Activated CD4-positive, alpha-beta memory T cell treated with anti-CD3 and anti-CD28 coated beads, Interleukin-2, amount 10 ng/mL, durations not matched to agents 7 days and 5 days (primary cell): Measurements from ENCODE around the gene UNC79. TPM values are rescaled to one million over a fixed set of nuclear protein-coding genes. Genes with fewer than 3 reads are reported as not detected.
"Not testable (repeated sequence)": the region's sequence is repeated elsewhere in the genome, so short reads cannot be mapped to it uniquely, and the experiment has no call there.

Source experiments
- CTCF ChIA-PET: fragments of 350-600 bp; sonication (Branson Sonifier 250); formaldehyde crosslinking; loops from one replicate; lab custom pipeline; 2021; ENCODE audit warnings: antibody characterized with exemption, inconsistent platforms; lab: Charles Lee
- POLR2A ChIA-PET: fragments of 350-600 bp; sonication (Branson Sonifier 250); formaldehyde crosslinking; loops from one replicate; lab custom pipeline; 2021; ENCODE audit warnings: antibody characterized with exemption; lab: Charles Lee
- DNase-seq: peaks from one replicate; pipeline ENCODE4 v3.0.0-alpha.2; 2020
- H3K27ac Mint-ChIP-seq: one replicate; pipeline ENCODE4 v1.8.0; 2021; ENCODE audit warnings: mild to moderate bottlenecking, mixed read lengths
- H3K27me3 Mint-ChIP-seq: one replicate; pipeline ENCODE4 v1.8.0; 2021; ENCODE audit warnings: mixed read lengths
- H3K36me3 Mint-ChIP-seq: one replicate; pipeline ENCODE4 v1.8.0; 2021; ENCODE audit warnings: low read depth, mixed read lengths
- H3K4me1 Mint-ChIP-seq: one replicate; pipeline ENCODE4 v1.8.0; 2021; ENCODE audit warnings: mixed read lengths
- H3K4me3 Mint-ChIP-seq: one replicate; pipeline ENCODE4 v1.8.0; 2021; ENCODE audit warnings: mild to moderate bottlenecking, mixed read lengths
- H3K9me3 Mint-ChIP-seq: one replicate; pipeline ENCODE4 v1.8.0; 2021; ENCODE audit warnings: mixed read lengths
- total RNA-seq, 2 experiments: library from RNA; stranded (reverse); gene quantifications; one replicate each; pipeline ENCODE4 v1.2.3, GENCODE V29; 2021

Gene UNC79
- total RNA-seq, 2 experiments from 2014 or later = 0.03 TPM; not detected in 1

DNA sequence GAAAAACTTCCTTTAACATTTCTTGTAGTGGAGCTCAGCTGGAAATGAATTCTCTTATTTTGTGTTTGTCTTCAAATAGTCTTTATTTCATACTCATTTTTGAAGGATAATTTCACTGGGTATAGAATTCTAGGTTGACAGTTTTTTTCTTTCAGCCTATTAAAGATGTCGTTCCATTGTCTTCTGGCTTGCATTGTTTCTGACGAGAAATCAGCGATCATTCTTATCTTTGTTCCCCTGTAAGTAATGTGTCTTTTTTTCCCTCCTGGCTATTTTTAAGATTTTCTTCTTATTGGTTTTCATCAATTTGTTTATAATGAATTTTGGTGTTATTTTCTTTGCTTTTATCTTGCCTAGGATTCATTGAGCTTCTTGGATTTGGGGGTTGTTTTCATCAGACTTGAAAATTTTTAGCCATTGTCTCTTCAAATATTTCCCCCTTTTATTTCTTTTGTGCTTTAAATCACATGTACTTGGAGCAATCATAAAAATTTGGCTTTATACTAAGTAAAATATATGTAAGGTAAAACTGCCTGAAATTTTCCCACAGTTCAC is 89.4 kb downstream of the UNC79 start:
- Mint-ChIP-seq H3K27me3 (peaks cover under 1% of the 10 kb centered on the region), H3K27ac (no peak overlapping the region), H3K9me3 (peaks cover 17% of the 10 kb centered on the region), H3K4me3 (no peak overlapping the region), H3K4me1 (no peaks in the 10 kb centered on the region), H3K36me3 (peaks cover 3% of the 10 kb centered on the region)
- CTCF ChIA-PET = no interaction called here
- POLR2A ChIA-PET = no interaction called here
- no peak for DNase-seq

DNA sequence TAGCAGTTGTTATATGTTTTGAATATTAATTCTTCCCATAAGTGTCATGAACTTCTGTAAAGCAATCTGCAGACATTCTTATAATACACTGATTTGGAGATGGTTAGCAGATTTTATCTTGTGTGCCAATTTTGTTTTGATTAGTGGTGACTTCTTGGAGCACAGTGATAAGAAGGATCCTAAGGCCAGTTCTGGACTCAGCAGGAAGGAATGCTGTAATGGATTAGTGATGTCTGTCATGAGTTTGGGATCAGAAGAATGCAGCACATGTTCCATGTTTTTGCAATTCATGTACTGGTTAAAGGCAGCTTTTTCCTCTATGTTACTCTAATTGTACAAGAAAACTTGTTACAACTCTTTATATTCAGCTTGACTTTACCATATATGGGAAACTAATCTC is 91.5 kb downstream of the UNC79 start:
- Mint-ChIP-seq H3K4me3 (no peak overlapping the region), H3K36me3 (peaks cover 3% of the 10 kb centered on the region), H3K27me3 (no peaks in the 10 kb centered on the region), H3K4me1 (no peaks in the 10 kb centered on the region), H3K27ac (no peak overlapping the region), H3K9me3 (peaks cover 17% of the 10 kb centered on the region)
- ChIA-PET POLR2A (no interaction called here), CTCF (no interaction called here)
- DNase-seq = no peak

DNA sequence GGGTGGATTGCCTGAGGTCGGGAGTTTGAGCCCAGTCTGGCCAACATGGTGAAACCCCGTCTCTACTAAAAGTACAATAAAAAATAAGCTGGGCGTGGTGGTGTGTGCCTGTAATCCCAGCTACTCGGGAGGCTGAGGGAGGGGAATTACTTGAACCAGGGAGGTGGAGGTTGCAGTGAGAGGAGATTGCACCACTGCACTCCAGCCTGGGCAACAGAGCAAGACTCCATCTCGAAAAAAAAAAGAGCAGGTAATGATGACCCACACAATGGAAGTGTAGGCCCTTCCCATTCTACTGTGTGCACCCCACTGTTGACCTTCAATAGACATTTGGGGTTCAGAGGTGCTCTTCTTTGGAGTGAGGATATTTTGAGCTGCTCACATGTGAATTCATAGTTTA is 94.5 kb downstream of the UNC79 start:
- H3K4me1 Mint-ChIP-seq, DNase-seq, CTCF ChIA-PET, H3K36me3 Mint-ChIP-seq, H3K27ac Mint-ChIP-seq, POLR2A ChIA-PET, H3K4me3 Mint-ChIP-seq, H3K27me3 Mint-ChIP-seq: not testable (repeated sequence)
- peaks cover 12% of the 10 kb centered on the region for H3K9me3 Mint-ChIP-seq

DNA sequence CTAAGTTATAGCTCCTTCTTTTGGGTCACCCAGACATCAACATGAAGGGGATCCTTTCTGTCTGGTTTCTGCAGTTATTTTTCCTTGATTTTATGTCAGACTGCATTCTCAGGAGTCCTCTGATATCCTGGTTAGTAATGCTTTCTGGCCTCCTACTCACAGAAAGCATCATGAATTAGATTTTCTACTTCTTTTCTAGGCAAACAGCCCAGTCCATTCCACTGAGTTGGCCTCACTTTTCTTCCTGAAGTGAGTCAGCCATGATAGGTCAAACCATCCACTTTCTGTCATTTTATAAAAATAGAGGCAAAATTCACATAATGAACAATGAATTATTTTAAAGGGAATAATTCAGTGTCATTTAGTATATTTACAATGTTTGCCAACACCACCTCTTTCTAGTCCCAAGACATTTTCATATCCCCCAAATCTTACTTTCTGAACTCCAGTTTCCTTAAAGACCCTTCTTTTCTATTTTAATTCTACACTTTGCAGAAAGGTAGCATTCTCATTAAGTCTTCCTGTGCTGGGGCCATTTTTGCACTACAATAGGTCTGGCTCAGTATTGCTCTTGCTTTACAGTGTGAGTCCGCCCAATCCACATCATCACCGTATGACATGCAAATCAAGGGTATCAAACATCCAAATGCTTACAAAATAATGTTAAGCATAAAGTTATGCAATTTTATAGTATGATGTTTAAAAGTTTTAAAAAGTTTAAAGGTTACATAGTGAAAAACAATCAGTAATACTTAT is 95.1 kb downstream of the UNC79 start:
- Mint-ChIP-seq H3K27me3 (no peaks in the 10 kb centered on the region), H3K4me1 (no peaks in the 10 kb centered on the region), H3K9me3 (peaks cover 6% of the 10 kb centered on the region), H3K27ac (no peak overlapping the region), H3K36me3 (peaks cover 3% of the 10 kb centered on the region), H3K4me3 (no peak overlapping the region)
- CTCF ChIA-PET = no interaction called here
- POLR2A ChIA-PET = no interaction called here
- DNase-seq = no peak

DNA sequence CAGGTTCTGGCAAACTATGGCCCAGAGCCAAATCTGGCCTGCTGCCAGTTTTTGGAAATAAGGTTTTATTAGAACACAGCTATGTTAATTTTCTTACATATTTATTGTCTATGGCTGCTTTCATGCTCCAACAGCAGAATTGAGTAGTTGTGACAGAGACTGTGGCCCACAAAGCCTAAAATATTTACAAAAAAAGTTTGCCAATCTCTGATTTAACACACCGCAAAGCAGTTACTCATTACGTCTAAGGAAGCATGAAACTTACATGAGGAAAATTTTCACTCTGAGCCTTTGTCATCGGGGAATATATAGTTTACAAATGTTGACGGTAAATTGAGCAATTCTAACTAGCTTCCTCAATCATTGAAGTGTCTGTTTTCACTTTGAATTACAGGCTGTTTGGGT is 96.5 kb downstream of the UNC79 start:
- POLR2A ChIA-PET = no interaction called here
- no peak for DNase-seq
- no peaks in the 10 kb centered on the region for H3K36me3 Mint-ChIP-seq
- CTCF ChIA-PET = no interaction called here
- H3K9me3 Mint-ChIP-seq = no peaks in the 10 kb centered on the region
- no peak overlapping the region for H3K4me3 Mint-ChIP-seq
- no peaks in the 10 kb centered on the region for H3K27me3 Mint-ChIP-seq
- no peak overlapping the region for H3K27ac Mint-ChIP-seq
- no peaks in the 10 kb centered on the region for H3K4me1 Mint-ChIP-seq

DNA sequence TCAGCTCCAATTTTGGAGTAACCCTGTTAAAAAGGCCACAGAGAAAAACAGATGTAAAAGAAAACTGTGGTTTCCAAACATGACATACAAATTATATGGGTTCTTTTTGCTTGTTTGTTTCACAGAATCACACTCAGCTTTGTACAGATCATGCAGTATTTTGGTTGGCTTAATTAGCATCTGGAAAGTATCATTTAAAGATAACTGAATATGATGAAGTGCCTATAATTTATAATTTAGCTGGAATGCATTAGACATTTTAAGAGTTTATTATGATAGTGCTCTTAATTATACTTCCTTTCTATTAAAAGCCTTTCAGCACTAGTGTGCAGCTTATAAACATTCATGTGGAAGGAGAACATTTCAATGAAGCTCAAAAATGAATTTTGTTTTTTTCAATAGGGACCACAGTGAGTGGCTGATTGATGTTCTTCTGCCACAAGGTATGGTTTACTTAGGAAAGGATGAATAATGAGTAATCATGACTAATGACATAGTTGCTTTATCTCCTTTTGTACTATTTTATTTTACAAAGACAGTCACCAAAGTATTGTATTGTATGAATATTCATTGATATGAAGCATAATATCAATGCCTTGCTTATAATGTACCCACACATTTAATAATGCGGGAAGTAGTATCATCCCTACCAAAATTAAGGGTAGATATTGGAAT is 98.3 kb downstream of the UNC79 start:
- ChIA-PET POLR2A (no interaction called here), CTCF (no interaction called here)
- H3K4me3 Mint-ChIP-seq = no peak overlapping the region
- H3K9me3 Mint-ChIP-seq = no peaks in the 10 kb centered on the region
- no peak overlapping the region for H3K27ac Mint-ChIP-seq
- no peak for DNase-seq
- no peaks in the 10 kb centered on the region for H3K36me3 Mint-ChIP-seq
- H3K27me3 Mint-ChIP-seq = peaks cover 7% of the 10 kb centered on the region
- H3K4me1 Mint-ChIP-seq = no peaks in the 10 kb centered on the region

DNA sequence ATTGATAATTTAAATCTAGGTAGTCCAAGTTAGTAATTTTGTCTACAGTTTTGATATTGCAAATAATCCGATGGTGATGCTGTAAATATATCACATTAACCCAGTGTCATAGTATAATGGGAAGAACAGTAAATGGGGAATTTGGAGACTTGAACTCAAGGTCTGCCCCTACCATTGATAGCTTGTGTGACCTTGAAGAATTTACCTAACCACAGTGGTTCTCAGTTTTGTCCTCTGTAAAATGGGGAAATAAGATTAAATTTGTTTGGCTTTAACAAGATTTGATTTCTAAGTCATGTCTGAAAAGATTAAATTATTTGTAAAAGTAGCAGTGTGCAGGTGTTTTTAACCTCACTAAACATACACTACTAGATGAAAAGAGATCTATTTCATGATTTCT is 100.9 kb downstream of the UNC79 start:
- Mint-ChIP-seq H3K27ac (no peak overlapping the region), H3K27me3 (peaks cover 11% of the 10 kb centered on the region), H3K36me3 (no peaks in the 10 kb centered on the region), H3K9me3 (no peaks in the 10 kb centered on the region), H3K4me3 (no peak overlapping the region), H3K4me1 (no peaks in the 10 kb centered on the region)
- ChIA-PET POLR2A (no interaction called here), CTCF (no interaction called here)
- DNase-seq = no peak

DNA sequence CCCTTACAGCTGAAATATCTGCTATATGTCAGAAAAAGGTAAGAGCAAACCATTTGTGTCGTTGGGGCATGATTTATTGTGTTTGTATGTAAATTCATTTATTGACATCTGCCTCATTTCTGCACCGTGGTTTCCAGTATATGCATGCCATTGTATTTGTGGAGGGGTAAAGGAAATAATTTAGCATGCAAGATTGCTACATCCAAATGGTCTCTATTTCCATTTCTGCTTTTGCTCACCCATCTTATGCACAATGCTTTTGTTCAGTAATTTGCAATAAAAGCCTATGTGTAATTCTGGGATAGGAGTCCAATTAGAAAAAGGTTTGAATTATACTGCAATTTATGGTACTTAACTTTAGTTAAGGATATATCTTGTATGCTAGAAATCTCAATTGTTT is 101.8 kb downstream of the UNC79 start:
- no peak for DNase-seq
- peaks cover 11% of the 10 kb centered on the region for H3K27me3 Mint-ChIP-seq
- no peaks in the 10 kb centered on the region for H3K9me3 Mint-ChIP-seq
- no peak overlapping the region for H3K4me3 Mint-ChIP-seq
- POLR2A ChIA-PET = no interaction called here
- H3K36me3 Mint-ChIP-seq = no peaks in the 10 kb centered on the region
- no peak overlapping the region for H3K27ac Mint-ChIP-seq
- H3K4me1 Mint-ChIP-seq = no peaks in the 10 kb centered on the region
- CTCF ChIA-PET = no interaction called here

DNA sequence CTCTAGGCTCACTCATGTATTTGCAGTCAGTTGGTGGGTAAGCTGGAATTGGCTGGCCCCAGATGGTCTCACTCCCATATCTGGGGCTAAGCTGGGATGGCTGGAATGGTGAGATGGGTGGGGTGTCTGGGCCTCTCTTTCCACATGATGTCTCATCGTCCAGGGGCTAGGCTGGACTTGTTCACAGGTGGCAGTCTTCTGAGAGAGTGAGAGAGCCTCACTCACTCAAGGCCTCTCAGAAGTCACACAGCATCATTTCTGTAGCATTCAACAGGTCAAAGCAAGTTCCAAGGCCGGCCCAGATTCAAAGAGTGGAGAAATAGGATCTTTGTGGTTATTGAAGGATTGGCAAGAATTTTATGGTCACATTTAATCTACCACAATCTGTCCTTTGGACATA is 102.7 kb downstream of the UNC79 start:
- DNase-seq = no peak
- ChIA-PET CTCF (no interaction called here), POLR2A (no interaction called here)
- no peak overlapping the region for H3K27ac Mint-ChIP-seq
- no peaks in the 10 kb centered on the region for H3K9me3 Mint-ChIP-seq
- no peaks in the 10 kb centered on the region for H3K36me3 Mint-ChIP-seq
- H3K4me3 Mint-ChIP-seq = no peak overlapping the region
- H3K4me1 Mint-ChIP-seq = no peaks in the 10 kb centered on the region
- H3K27me3 Mint-ChIP-seq = peaks cover 11% of the 10 kb centered on the region

DNA sequence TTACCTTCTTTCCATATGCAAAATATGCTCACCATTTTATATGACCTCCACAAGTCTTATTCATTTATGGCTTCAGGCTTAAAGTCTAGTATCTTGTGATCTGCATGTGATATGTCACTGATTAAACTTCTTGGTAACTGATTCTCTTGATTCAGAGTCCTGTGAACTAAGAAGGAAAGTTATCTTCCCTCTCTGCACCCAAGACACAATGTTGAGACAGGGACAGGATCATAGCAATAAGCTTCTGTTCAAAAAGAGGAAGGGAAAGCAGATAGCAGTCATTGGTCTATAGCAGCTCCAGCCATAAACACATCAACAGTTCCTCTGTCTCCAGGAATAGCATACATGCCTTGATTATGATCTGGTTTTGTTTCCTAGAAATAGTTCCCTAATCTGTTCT is 103.1 kb downstream of the UNC79 start:
- POLR2A ChIA-PET = no interaction called here
- DNase-seq = no peak

DNA sequence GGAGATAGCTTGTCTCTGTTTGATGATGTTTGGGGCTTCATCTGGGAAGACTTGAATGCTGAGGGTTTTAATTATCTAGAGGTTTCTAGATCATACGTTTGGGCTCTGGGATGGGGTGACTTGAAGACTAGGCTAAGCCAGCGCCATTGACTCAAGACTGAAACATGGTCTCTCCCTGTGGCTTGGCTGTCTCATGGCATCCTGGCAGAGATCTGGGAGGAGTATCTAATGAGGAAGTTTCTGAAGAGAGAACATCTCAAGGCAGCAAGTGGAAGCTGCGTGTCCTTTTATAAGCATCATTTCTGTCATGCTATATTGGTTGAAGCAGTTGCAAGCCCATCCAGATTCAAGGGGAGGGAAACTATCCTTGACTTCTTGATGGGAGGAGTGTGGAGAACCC is 104.8 kb downstream of the UNC79 start:
- Mint-ChIP-seq H3K27ac (no peak overlapping the region), H3K27me3 (peaks cover 11% of the 10 kb centered on the region), H3K4me3 (no peak overlapping the region), H3K36me3 (no peaks in the 10 kb centered on the region), H3K9me3 (no peaks in the 10 kb centered on the region), H3K4me1 (no peaks in the 10 kb centered on the region)
- DNase-seq = no peak
- ChIA-PET POLR2A (no interaction called here), CTCF (no interaction called here)

More for the DNA sequence above, 103.1 kb downstream of the UNC79 start:
- H3K27me3 Mint-ChIP-seq = peaks cover 11% of the 10 kb centered on the region
- no peaks in the 10 kb centered on the region for H3K4me1 Mint-ChIP-seq
- H3K4me3 Mint-ChIP-seq = no peak overlapping the region
- no peaks in the 10 kb centered on the region for H3K36me3 Mint-ChIP-seq
- H3K27ac Mint-ChIP-seq = no peak overlapping the region
- no peaks in the 10 kb centered on the region for H3K9me3 Mint-ChIP-seq
- CTCF ChIA-PET = no interaction called here

DNA sequence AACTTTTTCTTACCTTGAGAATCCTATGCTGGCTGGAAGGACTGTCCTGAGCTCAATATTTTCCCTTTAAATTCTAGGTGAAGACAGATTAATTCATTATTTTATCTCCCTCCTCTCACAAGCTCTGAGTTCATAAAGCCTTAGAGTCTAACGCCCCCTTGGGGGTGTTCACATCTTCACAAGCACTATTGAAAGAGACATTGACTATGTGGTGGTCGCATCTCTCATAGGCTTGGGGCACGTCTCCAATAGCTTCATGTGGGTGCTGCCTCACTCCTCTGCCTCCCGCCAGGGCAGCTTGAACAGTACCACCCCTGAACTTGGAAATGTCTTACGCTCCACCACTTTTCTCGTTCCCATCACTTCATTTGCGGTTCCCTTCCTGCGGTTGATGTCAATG is 106.2 kb downstream of the UNC79 start:
- H3K4me1 Mint-ChIP-seq = no peaks in the 10 kb centered on the region

DNA sequence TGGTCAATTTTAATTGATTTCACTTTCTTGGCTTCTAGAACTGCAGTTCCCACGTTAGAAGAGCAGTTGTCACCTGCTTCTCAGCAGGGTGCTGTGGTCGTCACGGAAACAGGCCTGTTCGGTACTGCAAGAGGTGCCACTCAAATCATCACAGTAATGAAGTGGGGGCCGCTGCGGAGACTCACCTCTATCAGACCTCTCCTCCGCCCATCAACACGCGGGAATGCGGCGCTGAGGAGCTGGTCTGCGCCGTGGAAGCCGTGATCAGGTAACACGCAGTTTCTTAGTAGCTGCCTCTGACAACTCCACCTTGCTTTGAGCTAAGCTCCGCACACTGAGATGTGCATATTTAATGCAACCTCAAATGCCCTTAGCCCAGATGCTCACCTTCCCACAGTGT is 107.2 kb downstream of the UNC79 start:
- no peak for DNase-seq
- Mint-ChIP-seq H3K27me3 (peaks cover 8% of the 10 kb centered on the region), H3K4me3 (no peak overlapping the region), H3K9me3 (no peaks in the 10 kb centered on the region), H3K36me3 (no peaks in the 10 kb centered on the region), H3K27ac (no peak overlapping the region), H3K4me1 (no peaks in the 10 kb centered on the region)
- POLR2A ChIA-PET = no interaction called here
- CTCF ChIA-PET = no interaction called here

More for the DNA sequence above, 106.2 kb downstream of the UNC79 start:
- peaks cover 11% of the 10 kb centered on the region for H3K27me3 Mint-ChIP-seq
- no peaks in the 10 kb centered on the region for H3K9me3 Mint-ChIP-seq
- H3K4me3 Mint-ChIP-seq = no peak overlapping the region
- no peaks in the 10 kb centered on the region for H3K36me3 Mint-ChIP-seq
- POLR2A ChIA-PET = no interaction called here
- CTCF ChIA-PET = no interaction called here
- DNase-seq = no peak
- H3K27ac Mint-ChIP-seq = no peak overlapping the region

DNA sequence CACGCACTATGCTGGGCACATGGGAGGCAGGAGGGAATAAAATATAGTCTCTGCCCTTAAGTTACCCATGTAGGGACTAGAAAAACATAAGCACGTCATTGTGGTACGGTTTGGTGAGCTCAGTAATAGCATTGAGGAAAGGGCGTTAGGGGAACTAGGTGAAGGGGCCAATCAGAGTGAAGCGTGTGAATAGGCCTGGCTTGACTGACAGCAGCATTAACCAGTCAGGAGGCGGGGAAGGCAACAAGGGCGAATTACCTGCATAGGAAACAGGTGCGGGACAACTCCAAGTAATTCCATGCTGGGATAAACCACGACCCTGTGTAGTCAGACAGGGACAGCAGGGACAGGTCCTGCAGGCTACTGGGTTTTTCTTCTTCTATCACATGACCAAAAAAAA is 107.7 kb downstream of the UNC79 start:
- Mint-ChIP-seq H3K4me3 (no peak overlapping the region), H3K36me3 (no peaks in the 10 kb centered on the region), H3K27me3 (peaks cover 7% of the 10 kb centered on the region), H3K27ac (no peak overlapping the region), H3K9me3 (no peaks in the 10 kb centered on the region), H3K4me1 (no peaks in the 10 kb centered on the region)
- CTCF ChIA-PET = no interaction called here
- POLR2A ChIA-PET = no interaction called here
- DNase-seq = no peak
